Right lobe of liver (tissue), 6 donors: ENCODE data around the gene REV3L. TPM values are rescaled to one million over a fixed set of nuclear protein-coding genes. Genes with fewer than 3 reads are reported as not detected.

Experiments used
- ATAC-seq, 4 donors: fragments of 200-7000 bp; cut with Tn5 transposase; one replicate each; pipeline ENCODE4 v1.9.1; 2020; ENCODE audit warnings: mild to moderate bottlenecking in 4 of 4, moderate library complexity in 4 of 4
- DNase-seq, 3 donors: peaks; one replicate each; pipeline ENCODE4 v3.0.0-alpha.2; 2020
- H3K27ac ChIP-seq, 3 donors: fragments of 200-600 bp; one replicate each; pipeline ENCODE4 v1.8.0; 2022
- H3K27me3 ChIP-seq, 2 donors: fragments of 200-600 bp; one replicate each; pipeline ENCODE4 v1.8.0; 2022
- H3K36me3 ChIP-seq, 4 donors: fragments of 200-600 bp; sonication (generic) in 1 of 4; one replicate each; pipeline versions ENCODE4 v1.5.1 to v1.8.0; 2017 to 2022; ENCODE audit warnings: control low read depth in 1 of 4
- H3K4me1 ChIP-seq, 4 donors: fragments of 200-600 bp; sonication (generic) in 1 of 4; one replicate each; pipeline versions ENCODE4 v1.5.1 to v1.8.0; 2017 to 2022; ENCODE audit warnings: control low read depth in 1 of 4
- H3K4me3 ChIP-seq, 3 donors: fragments of 200-600 bp; one replicate each; pipeline ENCODE4 v1.8.0; 2022
- H3K9me3 ChIP-seq, 4 donors: fragments of 200-600 bp; sonication (generic) in 1 of 4; one replicate each; pipeline versions ENCODE4 v1.5.1 to v1.8.0; 2017 to 2022; ENCODE audit warnings: control low read depth in 1 of 4
- CTCF ChIP-seq, 4 donors: fragments of 200-600 bp in 3 of 4; fragments of 450-650 bp in 1 of 4; IDR thresholded peaks; one replicate each; pipeline versions ENCODE4 v1.5.1 to v1.8.0; 2016 to 2022; ENCODE audit warnings: antibody characterized with exemption in 4 of 4, mild to moderate bottlenecking in 2 of 4
- POLR2A ChIP-seq: fragments of 450-650 bp; IDR thresholded peaks from one replicate; pipeline ENCODE4 v1.6.1; 2017; ENCODE audit warnings: antibody characterized with exemption, mild to moderate bottlenecking
- WGBS: methylation state at CpG from one replicate; pipeline ENCODE4 v1.1.6; 2018; ENCODE audit warnings: low coverage, low lambda C conversion rate; ENCODE audit not compliant: insufficient coverage; ENCODE audit errors: missing lambda C conversion rate; 5-methylcytosine and 5-hydroxymethylcytosine counted together
- intact Hi-C, 2 donors: fragments of 100-400 bp; cut with DNase I; formaldehyde crosslinking; loops; one replicate each; pipeline versions ENCODE4 v1.11.2 to v1.14.1; 2022
- total RNA-seq, 6 experiments: library from RNA; depleted of rRNA in 2 of 6; stranded (reverse); fragments of >200 nt in 2 of 6; fragmentation: NEBNext Ultra II Directional in 3 of 6; extraction: Animal tissue kit (Norgen Biotek cat#: 25700) in 3 of 6; gene quantifications; one replicate each; pipeline versions ENCODE4 v1.1.0 to v1.2.4, GENCODE V29; 2016 to 2023
- donor health status: DM: no; HTN: yes; CAD: no.
- donor health status: DM: no; HTN: no; CAD: no.
- donor health status: DM: no; HTN: no; CAD: no.
- donor health status: DM: no; HTN: yes; CAD: no.
- donor health status: DM: no; HTN: yes; CAD: no.

The REV3L gene
- total RNA-seq, 6 experiments from 2014 or later: 9.3 to 21.4 (median 12.5) TPM

- peaks cover 0 to 16% (median 0%) of the 10 kb centered on the region in 4 donors for H3K4me1 ChIP-seq
- no peak overlapping the region for H3K27ac ChIP-seq
- no peak overlapping the region for H3K4me3 ChIP-seq
- TF ChIP-seq CTCF (IDR thresholded peaks at IDR 0.05) (no peak), POLR2A (no peak)
- H3K36me3 ChIP-seq: no peaks in the 10 kb centered on the region
- DNase-seq (no peak), ATAC-seq (peak; percentile 84 to 92 (median 86))
- 23% methylated on average over 2 of the region's 2 CpGs for WGBS
- no peaks in the 10 kb centered on the region for H3K27me3 ChIP-seq
- H3K9me3 ChIP-seq: no peaks in the 10 kb centered on the region
- intact Hi-C loops: no loop called here
Observed at GRCh38 chr6:111417181-111417585, 65.8 kb downstream of the REV3L start.

- H3K27me3 ChIP-seq: no peaks in the 10 kb centered on the region
- H3K4me3 ChIP-seq: no peak overlapping the region
- ATAC-seq: peak in 1 of 4 donors; percentile 28
- TF ChIP-seq POLR2A (no peak), CTCF (IDR thresholded peaks at IDR 0.05) (no peak)
- H3K9me3 ChIP-seq: no peaks in the 10 kb centered on the region
- no peak overlapping the region for H3K27ac ChIP-seq
- DNase-seq: no peak
- peaks cover 0 to 16% (median 0%) of the 10 kb centered on the region in 4 donors for H3K4me1 ChIP-seq
- H3K36me3 ChIP-seq: no peaks in the 10 kb centered on the region
- intact Hi-C loops: no loop called here
Observed at GRCh38 chr6:111416529-111416928, 66.5 kb downstream of the REV3L start.

- no peak for TF ChIP-seq CTCF (IDR thresholded peaks at IDR 0.05)
- TF ChIP-seq POLR2A: no peak
- H3K9me3 ChIP-seq: no peaks in the 10 kb centered on the region
- H3K27me3 ChIP-seq: no peaks in the 10 kb centered on the region
- H3K4me1 ChIP-seq: peaks cover 0 to 16% (median 0%) of the 10 kb centered on the region in 4 donors
- no peak for ATAC-seq
- no peaks in the 10 kb centered on the region for H3K36me3 ChIP-seq
- H3K27ac ChIP-seq: no peak overlapping the region
- WGBS: no CpG with 5 or more reads among the region's 1 CpG
- DNase-seq: no peak
- intact Hi-C loops: no loop called here
- H3K4me3 ChIP-seq: no peak overlapping the region
Observed at GRCh38 chr6:111414373-111414772, 68.6 kb downstream of the REV3L start.

GRCh38 chr6:111411978-111412566 is 70.9 kb downstream of the REV3L start:
- Histone ChIP-seq H3K27me3 (no peaks in the 10 kb centered on the region), H3K4me1 (peaks cover 0 to 7% (median 0%) of the 10 kb centered on the region in 4 donors), H3K9me3 (no peaks in the 10 kb centered on the region), H3K4me3 (no peak overlapping the region), H3K27ac (no peak overlapping the region), H3K36me3 (no peaks in the 10 kb centered on the region)
- WGBS: 53% methylated on average over 4 of the region's 4 CpGs
- TF ChIP-seq POLR2A: no peak
- intact Hi-C loops: no loop called here
- no peak for DNase-seq
- ATAC-seq: peak; percentile 14 to 57 (median 38)

- ATAC-seq: no peak
- H3K9me3 ChIP-seq: no peaks in the 10 kb centered on the region
- WGBS: 80% methylated on average over 4 of the region's 4 CpGs
- intact Hi-C loops: no loop called here
- no peak overlapping the region for H3K4me3 ChIP-seq
- H3K36me3 ChIP-seq: no peaks in the 10 kb centered on the region
- no peak overlapping the region for H3K27ac ChIP-seq
- DNase-seq: no peak
- no peaks in the 10 kb centered on the region for H3K4me1 ChIP-seq
- no peaks in the 10 kb centered on the region for H3K27me3 ChIP-seq
- TF ChIP-seq POLR2A (no peak), CTCF (IDR thresholded peaks at IDR 0.05) (no peak)
Observed at GRCh38 chr6:111411046-111411445, 72.0 kb downstream of the REV3L start.
